IMR-90 (cell line): ENCODE data around the gene TIGD3. TPM values are rescaled to one million over a fixed set of nuclear protein-coding genes. Genes with fewer than 3 reads are reported as not detected.

Source experiments
- ATAC-seq: fragments of 200-7000 bp; cut with Tn5 transposase; 2 replicates; pipeline ENCODE4 v1.9.1; 2020; ENCODE audit warnings: low read depth, mild to moderate bottlenecking, moderate library complexity
- BruUV-seq: library from RNA; stranded (reverse); fragments of 400-500 nt; replicated peaks from 2 replicates; lab custom pipeline; 2021; lab: Mats Ljungman, UMichigan
- CTCF ChIA-PET: fragments of 300-600 bp; formaldehyde crosslinking; extraction: SDS; loops from one replicate; lab custom pipeline; 2021; ENCODE audit warnings: antibody characterized with exemption; lab: Yijun Ruan, JAX
- POLR2A ChIA-PET: fragments of 300-600 bp; sonication (Branson Sonifier 250); formaldehyde crosslinking; loops from one replicate; lab custom pipeline; 2022; ENCODE audit warnings: antibody characterized with exemption; ENCODE audit not compliant: unreplicated experiment; lab: Charles Lee
- DNase-seq: peaks from one replicate; pipeline ENCODE4 v3.0.0; 2013
- H2AFZ ChIP-seq: replicated peaks from 2 replicates; pipeline ENCODE3; 2013; ENCODE audit warnings: low read length, mild to moderate bottlenecking; ENCODE audit not compliant: poor library complexity
- H2AK5ac ChIP-seq: 2 replicates; pipeline ENCODE4 v1.6.1; 2013; ENCODE audit warnings: low read depth, low read length, inconsistent platforms
- H2AK9ac ChIP-seq: replicated peaks from 2 replicates; pipeline ENCODE3; 2013; ENCODE audit warnings: mild to moderate bottlenecking, low read depth, low read length, moderate library complexity; ENCODE audit not compliant: poor library complexity
- H2BK120ac ChIP-seq: 2 replicates; pipeline ENCODE4 v1.6.1; 2013; ENCODE audit warnings: low read depth, low read length, inconsistent platforms
- H2BK15ac ChIP-seq: 3 replicates; pipeline ENCODE4 v1.6.1; 2013; ENCODE audit warnings: low read depth, low read length, inconsistent platforms
- H2BK20ac ChIP-seq: 2 replicates; pipeline ENCODE4 v1.6.1; 2013; ENCODE audit warnings: low read depth, mild to moderate bottlenecking, inconsistent platforms, low read length, moderate library complexity
- H2BK5ac ChIP-seq: 2 replicates; pipeline ENCODE4 v1.6.1; 2013; ENCODE audit warnings: mild to moderate bottlenecking, low read depth, low read length, inconsistent platforms; ENCODE audit not compliant: poor library complexity, severe bottlenecking
- H3K14ac ChIP-seq: replicated peaks from 2 replicates; pipeline ENCODE4 v1.6.1; 2013; ENCODE audit warnings: low read depth, low read length, inconsistent platforms
- H3K18ac ChIP-seq: 2 replicates; pipeline ENCODE4 v1.6.1; 2013; ENCODE audit warnings: low read depth, low read length, control low read depth
- H3K23ac ChIP-seq: 2 replicates; pipeline ENCODE4 v1.6.1; 2013; ENCODE audit warnings: low read depth, low read length, inconsistent platforms
- H3K27ac ChIP-seq: 2 replicates; pipeline ENCODE4 v1.5.1; 2013; ENCODE audit warnings: mild to moderate bottlenecking, control low read depth, low read length; ENCODE audit not compliant: insufficient read depth
- H3K27me3 ChIP-seq: 2 replicates; pipeline ENCODE4 v1.6.1; 2013; ENCODE audit warnings: low read length; ENCODE audit not compliant: control insufficient read depth, insufficient read depth
- H3K36me3 ChIP-seq: 2 replicates; pipeline ENCODE4 v1.6.1; 2013; ENCODE audit warnings: low read length, mixed read lengths; ENCODE audit not compliant: control insufficient read depth, insufficient read depth
- H3K4ac ChIP-seq: 2 replicates; pipeline ENCODE4 v1.6.1; 2013; ENCODE audit warnings: low read depth, low read length, inconsistent platforms
- H3K4me1 ChIP-seq: 2 replicates; pipeline ENCODE4 v1.6.1; 2013; ENCODE audit warnings: low read length, mixed read lengths; ENCODE audit not compliant: control insufficient read depth, insufficient read depth
- H3K4me2 ChIP-seq: 2 replicates; pipeline ENCODE4 v1.6.1; 2013; ENCODE audit warnings: low read depth, mild to moderate bottlenecking, control low read depth, low read length, moderate library complexity
- H3K4me3 ChIP-seq: 2 replicates; pipeline ENCODE4 v1.5.1; 2013; ENCODE audit warnings: low read depth, mild to moderate bottlenecking, control low read depth, low read length, moderate library complexity; ENCODE audit not compliant: insufficient read depth
- H3K56ac ChIP-seq: 2 replicates; pipeline ENCODE4 v1.6.1; 2013; ENCODE audit warnings: low read length, inconsistent platforms; ENCODE audit not compliant: insufficient read depth; ENCODE audit errors: extremely low read depth
- H3K79me1 ChIP-seq, 2 experiments: 2 replicates each; pipeline ENCODE4 v1.6.1; 2013; ENCODE audit warnings: low read length in 2 of 2, inconsistent platforms in 1 of 2, low read depth in 1 of 2
- H3K9ac ChIP-seq: 2 replicates; pipeline ENCODE4 v1.6.1; 2013; ENCODE audit warnings: low read depth, low read length, control low read depth
- H3K9me1 ChIP-seq: 2 replicates; pipeline ENCODE4 v1.6.1; 2013; ENCODE audit warnings: low read length, inconsistent platforms; ENCODE audit not compliant: insufficient read depth
- H3K9me3 ChIP-seq: 2 replicates; pipeline ENCODE4 v1.6.1; 2013; ENCODE audit warnings: low read length; ENCODE audit not compliant: control insufficient read depth, insufficient read depth
- H4K20me1 ChIP-seq: 2 replicates; pipeline ENCODE4 v1.6.1; 2013; ENCODE audit warnings: low read length, inconsistent platforms; ENCODE audit not compliant: insufficient read depth
- H4K5ac ChIP-seq: 2 replicates; pipeline ENCODE4 v1.6.1; 2013; ENCODE audit warnings: mild to moderate bottlenecking, low read depth, low read length, control low read depth
- H4K8ac ChIP-seq, 2 experiments: 2 replicates each; pipeline ENCODE4 v1.6.1; 2013; ENCODE audit warnings: low read depth in 2 of 2, low read length in 2 of 2, control low read depth in 1 of 2, inconsistent platforms in 1 of 2
- H4K91ac ChIP-seq: 2 replicates; pipeline ENCODE4 v1.6.1; 2013; ENCODE audit warnings: low read depth, low read length, inconsistent platforms; ENCODE audit not compliant: insufficient read depth
- BHLHE40 ChIP-seq: fragments of 150-350 bp; IDR thresholded peaks from 2 replicates; pipeline ENCODE4 v1.6.1; 2016; ENCODE audit warnings: mild to moderate bottlenecking, low read depth, low read length
- CEBPB ChIP-seq: IDR thresholded peaks from 2 replicates; pipeline ENCODE4 v1.6.1; 2012; ENCODE audit warnings: low read depth, low read length, improper control_type of control experiment
- CHD1 ChIP-seq: IDR thresholded peaks from 2 replicates; pipeline ENCODE4 v1.6.1; 2012; ENCODE audit warnings: low read depth, low read length, improper control_type of control experiment
- FOS ChIP-seq: fragments of 150-350 bp; IDR thresholded peaks from 2 replicates; pipeline ENCODE4 v1.6.1; 2016; ENCODE audit warnings: low read depth, low read length
- MAFK ChIP-seq: IDR thresholded peaks from 2 replicates; pipeline ENCODE4 v1.6.1; 2012; ENCODE audit warnings: low read depth, low read length, improper control_type of control experiment
- MAZ ChIP-seq: IDR thresholded peaks from 2 replicates; pipeline ENCODE4 v1.6.1; 2012; ENCODE audit warnings: low read depth, mild to moderate bottlenecking, low read length, improper control_type of control experiment, moderate library complexity, borderline replicate concordance
- MXI1 ChIP-seq: IDR thresholded peaks from 2 replicates; pipeline ENCODE4 v1.6.1; 2012; ENCODE audit warnings: low read depth, mild to moderate bottlenecking, low read length, moderate library complexity, borderline replicate concordance
- NFE2L2 ChIP-seq: fragments of 150-350 bp; IDR thresholded peaks from 2 replicates; pipeline ENCODE4 v1.6.1; 2016; ENCODE audit warnings: low read depth, mild to moderate bottlenecking, low read length
- RAD21 ChIP-seq: IDR thresholded peaks from 2 replicates; pipeline ENCODE4 v1.6.1; 2012; ENCODE audit warnings: low read length, improper control_type of control experiment
- RCOR1 ChIP-seq: IDR thresholded peaks from 2 replicates; pipeline ENCODE4 v1.6.1; 2012; ENCODE audit warnings: mild to moderate bottlenecking, low read length, improper control_type of control experiment; ENCODE audit not compliant: insufficient replicate concordance
- RFX5 ChIP-seq: IDR thresholded peaks from 2 replicates; pipeline ENCODE4 v1.8.0; 2012; ENCODE audit warnings: low read depth, mild to moderate bottlenecking, low read length, moderate library complexity
- SMC3 ChIP-seq: fragments of 150-350 bp; IDR thresholded peaks from 2 replicates; pipeline ENCODE4 v1.6.1; 2016; ENCODE audit warnings: low read depth, mild to moderate bottlenecking, antibody characterized with exemption, low read length, moderate library complexity
- WGBS, 2 experiments: methylation state at CpG; one replicate each; pipeline versions ENCODE4 v1.1.5 to v1.1.7; 2013; ENCODE audit warnings: missing lambda C conversion rate in 2 of 2; ENCODE audit not compliant: insufficient read length in 1 of 2; ENCODE audit errors: extremely low coverage in 2 of 2; 5-methylcytosine and 5-hydroxymethylcytosine counted together
- dilution Hi-C: fragments of 300-500 bp; cut with HindIII; formaldehyde crosslinking; loops from one replicate; pipeline ENCODE4 v1.14.3; 2018; ENCODE audit warnings: low sequenced_read_pairs; ENCODE audit not compliant: unreplicated experiment
- in situ Hi-C: fragments of 300-500 bp; cut with MboI; formaldehyde crosslinking; loops from 3 replicates; pipeline ENCODE4 v1.14.3; 2019; ENCODE audit warnings: low sequenced_read_pairs, inconsistent platforms, mixed read lengths
- intact Hi-C: fragments of 100-400 bp; cut with micrococcal nuclease; formaldehyde crosslinking; loops from 2 replicates; pipeline ENCODE4 v1.10.0; 2022
- polyA plus RNA-seq, 3 experiments: library from polyadenylated mRNA; depleted of rRNA; stranded (reverse); fragments of >200 nt; gene quantifications; 2 replicates each; pipeline ENCODE4 v1.2.3, GENCODE V29; 2012; ENCODE audit warnings: low replicate concordance in 1 of 3
- total RNA-seq: library from RNA; depleted of rRNA; stranded (reverse); fragments of >200 nt; gene quantifications from 2 replicates; pipeline ENCODE4 v1.2.3, GENCODE V29; 2012
- TF ChIP-seq, protein P1 (sequence below): fragments of 150-350 bp; IDR thresholded peaks from 2 replicates; pipeline ENCODE4 v1.6.1; 2016; ENCODE audit warnings: low read depth, mild to moderate bottlenecking, low read length, moderate library complexity, borderline replicate concordance
- TF ChIP-seq, protein P2 (sequence below): fragments of 150-350 bp; IDR thresholded peaks from 2 replicates; pipeline ENCODE4 v1.6.1; 2017; ENCODE audit warnings: mild to moderate bottlenecking, antibody characterized with exemption, low read length, low read depth

Gene TIGD3
- total and polyA plus RNA-seq, 2 of the 4 experiments (the other 2 are of a cell fraction): 0.12 TPM; not detected in 1

DNA sequence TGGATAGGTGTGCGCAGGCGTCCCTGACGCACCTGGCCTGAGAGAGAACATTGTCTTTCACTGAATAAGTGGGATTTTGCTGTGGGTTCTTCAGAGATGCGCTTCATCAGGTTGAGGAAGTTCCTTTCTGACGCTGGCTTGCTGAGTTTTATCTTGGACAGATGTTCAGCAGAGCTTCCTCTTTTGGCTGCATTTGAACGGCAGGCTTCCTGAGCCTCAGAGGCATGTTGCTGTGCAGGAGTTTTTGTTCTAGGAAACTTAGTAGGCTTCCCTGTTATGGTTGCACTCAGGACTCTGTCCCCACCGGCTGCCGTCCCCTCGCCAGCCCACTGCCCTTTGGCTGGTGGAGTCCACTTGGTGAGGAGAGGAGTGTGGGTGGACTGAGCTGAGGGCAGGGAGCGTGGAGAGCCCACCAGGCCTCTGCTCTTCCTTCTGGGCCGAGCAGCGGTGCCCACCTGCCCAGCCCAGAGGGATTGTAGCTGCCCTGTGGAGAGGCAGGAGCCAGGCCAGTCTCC lies 49.1 kb downstream of the TIGD3 start (continued):
- no peak for TF ChIP-seq MAZ
- TF ChIP-seq NFE2L2: no peak
- TF ChIP-seq CEBPB: no peak
- TF ChIP-seq RCOR1: no peak
- TF ChIP-seq CHD1: no peak
- no peak for TF ChIP-seq SMC3
- no peak for TF ChIP-seq BHLHE40

DNA sequence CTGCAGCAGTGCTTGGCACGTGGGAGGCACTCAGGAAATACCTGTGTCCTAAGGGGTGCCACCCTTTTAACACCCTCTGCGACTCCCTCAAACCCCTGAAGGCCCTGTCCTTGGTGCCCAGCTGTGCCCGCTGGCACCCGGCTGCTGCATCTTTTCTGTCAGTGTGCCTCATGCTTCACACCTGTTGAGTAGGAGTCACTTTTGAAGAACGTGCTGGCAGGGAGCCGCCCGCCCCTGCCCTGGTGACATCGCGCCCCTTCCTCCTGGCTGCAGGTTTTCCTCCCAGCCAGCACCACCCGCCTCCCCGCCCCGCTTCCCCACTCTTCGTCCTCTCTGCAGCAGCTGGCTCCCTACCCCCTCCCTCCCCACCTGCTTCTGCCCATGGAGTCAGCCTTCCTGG lies 49.7 kb downstream of the TIGD3 start:
- in situ Hi-C loops: no loop called here
- ChIA-PET POLR2A (no interaction called here), CTCF (interaction anchor here (2.3 kb wide), 1 partner anchor 12 kb away, joined by 6 read pairs; no protein-coding TSS in a partner anchor)
- H3K56ac ChIP-seq: no peak overlapping the region
- no peak overlapping the region for H4K5ac ChIP-seq
- no TSS peak for BruUV-seq
- no peak overlapping the region for H4K91ac ChIP-seq
- H2BK20ac ChIP-seq: no peak overlapping the region
- no peak overlapping the region for H2AK5ac ChIP-seq
- ATAC-seq: no peak
- no peak overlapping the region for H2BK120ac ChIP-seq
- no peak overlapping the region for H3K4me3 ChIP-seq
- H2AFZ ChIP-seq: no peak overlapping the region
- no peak overlapping the region for H3K4ac ChIP-seq
- no peak overlapping the region for H2AK9ac ChIP-seq
- no peak overlapping the region for H2BK5ac ChIP-seq
- H3K14ac ChIP-seq: no peak overlapping the region
- peaks cover 57% of the 10 kb centered on the region for H3K36me3 ChIP-seq
- H2BK15ac ChIP-seq: no peak overlapping the region
- no peak overlapping the region for H3K18ac ChIP-seq
- dilution Hi-C loops: no loop called here
- 0 out of 2 replicates have a peak, but pooled peaks cover 1% of the 10 kb centered on the region for H3K4me1 ChIP-seq
- H3K9ac ChIP-seq: no peak overlapping the region
- no peak overlapping the region for H4K8ac ChIP-seq
- DNase-seq: no peak
- H3K4me2 ChIP-seq: no peak overlapping the region
- intact Hi-C loops: no loop called here
- H3K27me3 ChIP-seq: no peaks in the 10 kb centered on the region
- no peak overlapping the region for H3K27ac ChIP-seq
- H3K9me1 ChIP-seq: peaks cover 4% of the 10 kb centered on the region
- H3K9me3 ChIP-seq: no peaks in the 10 kb centered on the region
- no peak overlapping the region for H3K23ac ChIP-seq
- WGBS, 2 experiments: 87% methylated on average over 11 of the region's 13 CpGs; no CpG with 5 or more reads in 1 of the 2 experiments
- H3K79me1 ChIP-seq: peaks cover 9 to 32% of the 10 kb centered on the region in 2 experiments
- H4K20me1 ChIP-seq: peaks cover 7% of the 10 kb centered on the region
- TF ChIP-seq, protein P1, sequence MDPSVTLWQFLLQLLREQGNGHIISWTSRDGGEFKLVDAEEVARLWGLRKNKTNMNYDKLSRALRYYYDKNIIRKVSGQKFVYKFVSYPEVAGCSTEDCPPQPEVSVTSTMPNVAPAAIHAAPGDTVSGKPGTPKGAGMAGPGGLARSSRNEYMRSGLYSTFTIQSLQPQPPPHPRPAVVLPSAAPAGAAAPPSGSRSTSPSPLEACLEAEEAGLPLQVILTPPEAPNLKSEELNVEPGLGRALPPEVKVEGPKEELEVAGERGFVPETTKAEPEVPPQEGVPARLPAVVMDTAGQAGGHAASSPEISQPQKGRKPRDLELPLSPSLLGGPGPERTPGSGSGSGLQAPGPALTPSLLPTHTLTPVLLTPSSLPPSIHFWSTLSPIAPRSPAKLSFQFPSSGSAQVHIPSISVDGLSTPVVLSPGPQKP: no peak
- TF ChIP-seq CEBPB (no peak), RFX5 (no peak), CHD1 (no peak), RAD21 (no peak), BHLHE40 (no peak), SMC3 (no peak), MAFK (no peak), RCOR1 (no peak), FOS (no peak), NFE2L2 (no peak), MXI1 (no peak), MAZ (no peak)
- TF ChIP-seq, protein P2, sequence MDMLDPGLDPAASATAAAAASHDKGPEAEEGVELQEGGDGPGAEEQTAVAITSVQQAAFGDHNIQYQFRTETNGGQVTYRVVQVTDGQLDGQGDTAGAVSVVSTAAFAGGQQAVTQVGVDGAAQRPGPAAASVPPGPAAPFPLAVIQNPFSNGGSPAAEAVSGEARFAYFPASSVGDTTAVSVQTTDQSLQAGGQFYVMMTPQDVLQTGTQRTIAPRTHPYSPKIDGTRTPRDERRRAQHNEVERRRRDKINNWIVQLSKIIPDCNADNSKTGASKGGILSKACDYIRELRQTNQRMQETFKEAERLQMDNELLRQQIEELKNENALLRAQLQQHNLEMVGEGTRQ: no peak
